ENCODE data around the gene FHIT. TPM values are rescaled to one million over a fixed set of nuclear protein-coding genes. Genes with fewer than 3 reads are reported as not detected.
A peak's percentile ranks its signal among the peaks of the same experiment; 100 is the strongest.

FHIT gene
- total RNA-seq, 4 donors from 2014 or later, result 4.6 to 6.1 (median 5.7) TPM

DNA sequence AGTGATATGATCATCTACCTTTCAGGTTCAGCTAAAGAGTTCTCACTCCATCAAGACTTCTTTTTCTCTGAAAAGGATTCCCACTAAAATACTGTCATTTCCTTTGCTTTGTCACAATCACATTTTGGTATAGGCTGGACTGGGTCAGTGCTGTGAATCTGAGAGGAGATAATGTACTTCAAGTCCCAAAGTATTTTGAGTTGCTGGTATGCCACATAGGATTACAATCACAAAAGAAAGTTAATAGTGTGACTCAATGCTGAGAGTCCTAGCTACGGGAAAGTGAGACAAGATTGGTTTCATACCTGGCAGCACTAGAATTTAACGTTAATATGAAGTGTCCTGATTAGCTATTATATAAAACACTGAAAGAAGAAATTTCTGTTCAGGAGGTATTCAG is 1073.5 kb downstream of the FHIT start:
- intact Hi-C loops (cut with DNase I), result no loop called here
- H3K27ac ChIP-seq (replicated peaks in 1 of 4), result no peak overlapping the region
- H3K36me3 ChIP-seq, result no peaks in the 10 kb centered on the region

DNA sequence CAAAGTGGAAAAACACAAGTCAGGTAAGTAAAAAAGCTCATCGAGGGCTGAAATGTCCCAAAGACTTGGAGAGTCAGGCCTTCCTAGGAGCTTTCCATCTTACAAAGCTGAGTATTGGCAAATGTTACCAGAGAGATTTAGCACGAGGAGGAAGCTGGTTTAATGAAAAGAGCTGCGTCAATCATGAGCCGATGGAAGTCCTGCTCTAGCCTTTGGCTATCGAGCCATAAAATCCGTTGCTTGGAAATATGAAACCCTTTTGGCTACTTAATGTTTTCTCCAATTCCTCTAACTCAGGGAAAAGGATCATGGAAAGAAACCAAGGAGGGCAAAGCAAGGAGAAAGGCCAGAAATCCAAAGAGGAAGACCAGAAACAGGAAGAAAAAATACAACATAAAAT is 1074.6 kb downstream of the FHIT start:
- WGBS, result 78% methylated on average over 6 of the region's 6 CpGs
- H3K4me3 ChIP-seq, result no peak overlapping the region

More for the DNA sequence above, 1073.5 kb downstream of the FHIT start:
- DNase-seq (ENCODE audit: extremely low spot score), result no peak
- Histone ChIP-seq H3K27me3 (no peaks in the 10 kb centered on the region), H3K4me3 (no peak overlapping the region), H3K4me1 (no peaks in the 10 kb centered on the region), H3K9me3 (no peaks in the 10 kb centered on the region)
- WGBS, result 85% methylated on average over 2 of the region's 2 CpGs
- TF ChIP-seq POLR2A (IDR thresholded peaks at IDR 0.05; ENCODE audit: low read depth) (no peak), EP300 (IDR thresholded peaks at IDR 0.05) (no peak), POLR2AphosphoS5 (IDR thresholded peaks at IDR 0.05) (no peak)
- TF ChIP-seq, protein P1, sequence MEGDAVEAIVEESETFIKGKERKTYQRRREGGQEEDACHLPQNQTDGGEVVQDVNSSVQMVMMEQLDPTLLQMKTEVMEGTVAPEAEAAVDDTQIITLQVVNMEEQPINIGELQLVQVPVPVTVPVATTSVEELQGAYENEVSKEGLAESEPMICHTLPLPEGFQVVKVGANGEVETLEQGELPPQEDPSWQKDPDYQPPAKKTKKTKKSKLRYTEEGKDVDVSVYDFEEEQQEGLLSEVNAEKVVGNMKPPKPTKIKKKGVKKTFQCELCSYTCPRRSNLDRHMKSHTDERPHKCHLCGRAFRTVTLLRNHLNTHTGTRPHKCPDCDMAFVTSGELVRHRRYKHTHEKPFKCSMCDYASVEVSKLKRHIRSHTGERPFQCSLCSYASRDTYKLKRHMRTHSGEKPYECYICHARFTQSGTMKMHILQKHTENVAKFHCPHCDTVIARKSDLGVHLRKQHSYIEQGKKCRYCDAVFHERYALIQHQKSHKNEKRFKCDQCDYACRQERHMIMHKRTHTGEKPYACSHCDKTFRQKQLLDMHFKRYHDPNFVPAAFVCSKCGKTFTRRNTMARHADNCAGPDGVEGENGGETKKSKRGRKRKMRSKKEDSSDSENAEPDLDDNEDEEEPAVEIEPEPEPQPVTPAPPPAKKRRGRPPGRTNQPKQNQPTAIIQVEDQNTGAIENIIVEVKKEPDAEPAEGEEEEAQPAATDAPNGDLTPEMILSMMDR (IDR thresholded peaks at IDR 0.05), result no peak

DNA sequence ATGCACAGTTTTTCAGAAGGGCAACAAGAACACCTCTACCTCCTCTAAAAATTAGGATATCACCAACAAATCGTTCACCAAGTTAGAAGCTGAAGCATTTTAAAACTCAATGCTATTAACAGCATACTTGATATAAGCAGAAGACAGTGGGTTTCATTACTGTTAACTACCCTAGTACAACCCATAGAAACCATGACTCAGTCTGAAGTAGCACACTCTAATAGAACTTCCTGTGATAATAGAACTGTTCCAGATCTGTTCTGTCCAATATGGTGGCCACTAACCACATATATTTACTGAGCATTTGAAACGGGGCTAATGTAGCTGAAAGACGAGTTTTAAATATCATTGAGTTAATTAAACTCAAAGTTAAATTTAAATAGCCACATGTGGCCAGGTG is 1075.6 kb downstream of the FHIT start:
- no peak for DNase-seq (ENCODE audit: extremely low spot score)
- WGBS, result 93% methylated on average over 3 of the region's 3 CpGs
- Histone ChIP-seq H3K9me3 (no peaks in the 10 kb centered on the region), H3K4me3 (no peak overlapping the region), H3K27ac (replicated peaks in 1 of 4) (no peak overlapping the region), H3K27me3 (no peaks in the 10 kb centered on the region), H3K4me1 (no peaks in the 10 kb centered on the region), H3K36me3 (no peaks in the 10 kb centered on the region)
- intact Hi-C loops (cut with DNase I), result no loop called here
- TF ChIP-seq POLR2A (IDR thresholded peaks at IDR 0.05; ENCODE audit: low read depth) (no peak), POLR2AphosphoS5 (IDR thresholded peaks at IDR 0.05) (no peak), EP300 (IDR thresholded peaks at IDR 0.05) (no peak)
- TF ChIP-seq, protein P1 (IDR thresholded peaks at IDR 0.05), result no peak

More for the DNA sequence above, 1074.6 kb downstream of the FHIT start:
- no peaks in the 10 kb centered on the region for H3K36me3 ChIP-seq
- TF ChIP-seq EP300 (IDR thresholded peaks at IDR 0.05) (no peak), POLR2A (IDR thresholded peaks at IDR 0.05; ENCODE audit: low read depth) (no peak), POLR2AphosphoS5 (IDR thresholded peaks at IDR 0.05) (no peak)
- TF ChIP-seq, protein P1 (IDR thresholded peaks at IDR 0.05), result no peak
- H3K9me3 ChIP-seq, result no peaks in the 10 kb centered on the region
- intact Hi-C loops (cut with DNase I), result no loop called here
- no peaks in the 10 kb centered on the region for H3K27me3 ChIP-seq
- H3K27ac ChIP-seq (replicated peaks in 1 of 4), result no peak overlapping the region
- H3K4me1 ChIP-seq, result no peaks in the 10 kb centered on the region
- DNase-seq (ENCODE audit: extremely low spot score), result no peak

DNA sequence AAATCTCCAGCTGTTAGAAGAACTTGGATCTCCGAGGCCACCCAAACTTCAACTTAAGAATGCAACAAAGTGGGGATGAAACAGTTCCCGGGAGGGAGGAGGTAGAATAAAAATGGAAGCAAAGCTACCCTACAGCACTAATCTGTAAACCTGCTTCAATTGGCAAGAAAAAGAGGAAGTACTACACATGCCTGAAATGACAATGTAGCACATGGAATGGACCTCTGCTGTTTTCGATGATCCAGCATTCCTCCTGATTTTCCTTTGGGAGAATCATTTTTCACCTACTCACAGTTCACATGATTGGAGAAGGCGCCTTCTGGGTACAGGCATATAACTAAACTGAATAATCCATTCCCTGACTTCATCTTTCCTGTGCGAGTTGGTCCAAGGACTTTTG is 1081.5 kb downstream of the FHIT start:
- DNase-seq (ENCODE audit: extremely low spot score), result peak; percentile 57
- Histone ChIP-seq H3K4me3 (no peak overlapping the region), H3K27ac (replicated peaks in 1 of 4) (no peak overlapping the region), H3K36me3 (no peaks in the 10 kb centered on the region), H3K27me3 (no peaks in the 10 kb centered on the region), H3K4me1 (no peaks in the 10 kb centered on the region), H3K9me3 (no peaks in the 10 kb centered on the region)
- TF ChIP-seq POLR2AphosphoS5 (IDR thresholded peaks at IDR 0.05) (no peak), POLR2A (IDR thresholded peaks at IDR 0.05; ENCODE audit: low read depth) (no peak), EP300 (IDR thresholded peaks at IDR 0.05) (no peak)
- TF ChIP-seq, protein P1 (IDR thresholded peaks at IDR 0.05), result no peak
- WGBS, result 94% methylated on average over 5 of the region's 5 CpGs
- intact Hi-C loops (cut with DNase I), result no loop called here

DNA sequence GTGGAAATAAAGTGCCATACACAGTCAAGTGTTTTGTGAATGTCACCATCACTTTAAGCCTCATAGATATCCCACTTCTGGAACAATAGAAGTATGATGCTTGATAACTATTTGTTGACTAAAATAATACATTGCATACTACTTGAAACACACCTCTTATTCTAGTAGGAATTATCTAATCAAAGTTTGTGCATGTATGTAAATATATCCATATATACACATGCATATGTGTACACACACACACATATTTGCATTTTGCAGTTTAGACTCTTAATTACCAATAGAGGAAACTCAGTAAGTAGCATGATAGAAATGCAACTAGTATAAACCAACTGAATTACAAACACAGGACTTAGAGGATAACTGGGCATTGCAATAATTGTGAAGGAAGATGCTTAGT is 1084.1 kb downstream of the FHIT start:
- DNase-seq (ENCODE audit: extremely low spot score), result no peak
- Histone ChIP-seq H3K27ac (replicated peaks in 1 of 4) (no peak overlapping the region), H3K36me3 (no peaks in the 10 kb centered on the region), H3K27me3 (no peaks in the 10 kb centered on the region), H3K9me3 (no peaks in the 10 kb centered on the region), H3K4me3 (no peak overlapping the region), H3K4me1 (no peaks in the 10 kb centered on the region)
- TF ChIP-seq EP300 (IDR thresholded peaks at IDR 0.05) (no peak), POLR2AphosphoS5 (IDR thresholded peaks at IDR 0.05) (no peak), POLR2A (IDR thresholded peaks at IDR 0.05; ENCODE audit: low read depth) (no peak)
- TF ChIP-seq, protein P1 (IDR thresholded peaks at IDR 0.05), result no peak
- intact Hi-C loops (cut with DNase I), result no loop called here

Data from esophagus muscularis mucosa (tissue), 4 donors.